IMR-90 (cell line): ENCODE measurements around the gene SLC1A1.

Source experiments
- CTCF ChIP-seq: conservative IDR thresholded peaks from 2 replicates; pipeline ENCODE4 v1.5.1; 2012; ENCODE audit warnings: mild to moderate bottlenecking, low read depth, low read length, improper control_type of control experiment
- MAZ ChIP-seq: IDR thresholded peaks from 2 replicates; pipeline ENCODE4 v1.6.1; 2012; ENCODE audit warnings: low read depth, mild to moderate bottlenecking, low read length, improper control_type of control experiment, moderate library complexity, borderline replicate concordance
- RCOR1 ChIP-seq: IDR thresholded peaks from 2 replicates; pipeline ENCODE4 v1.6.1; 2012; ENCODE audit warnings: mild to moderate bottlenecking, low read length, improper control_type of control experiment; ENCODE audit not compliant: insufficient replicate concordance
- USF2 ChIP-seq: fragments of 150-350 bp; IDR thresholded peaks from 2 replicates; pipeline ENCODE4 v1.6.1; 2017; ENCODE audit warnings: mild to moderate bottlenecking, antibody characterized with exemption, low read length, low read depth

GRCh38 chr9:4499917-4500316 lies 9.6 kb downstream of the SLC1A1 start:
- TF ChIP-seq MAZ (no peak), USF2 (no peak), CTCF (no peak), RCOR1 (no peak)
